ENCODE results near the gene GUCA2B.

Gene GUCA2B

GRCh38 chr1:42165511-42166210 lies 12.5 kb downstream of the GUCA2B start:
- DNase-seq (ENCODE audit: low read depth, low spot score), result no peak

- no peak for DNase-seq (ENCODE audit: low read depth, low spot score)
Observed at GRCh38 chr1:42167611-42168390, 14.6 kb downstream of the GUCA2B start.

GRCh38 chr1:42168391-42168670 lies 15.1 kb downstream of the GUCA2B start:
- DNase-seq (ENCODE audit: low read depth, low spot score), result no peak

GRCh38 chr1:42168763-42169162 lies 15.6 kb downstream of the GUCA2B start:
- no peak for DNase-seq (ENCODE audit: low read depth, low spot score)

GRCh38 chr1:42170779-42171621 lies 17.8 kb downstream of the GUCA2B start:
- no peak for DNase-seq (ENCODE audit: low read depth, low spot score)

GRCh38 chr1:42171679-42172266 lies 18.6 kb downstream of the GUCA2B start:
- DNase-seq (ENCODE audit: low read depth, low spot score), result no peak

- no peak for DNase-seq (ENCODE audit: low read depth, low spot score)
Observed at GRCh38 chr1:42172381-42173133, 19.3 kb downstream of the GUCA2B start.

GRCh38 chr1:42173155-42173933 lies 20.1 kb downstream of the GUCA2B start:
- peak; percentile 25 for DNase-seq (ENCODE audit: low read depth, low spot score)

GRCh38 chr1:42173961-42174735 lies 20.9 kb downstream of the GUCA2B start:
- no peak for DNase-seq (ENCODE audit: low read depth, low spot score)

GRCh38 chr1:42175314-42176054 lies 22.3 kb downstream of the GUCA2B start:
- DNase-seq (ENCODE audit: low read depth, low spot score), result no peak

GRCh38 chr1:42176902-42177519 lies 23.8 kb downstream of the GUCA2B start:
- DNase-seq (ENCODE audit: low read depth, low spot score), result peak; percentile 50

GRCh38 chr1:42177541-42177981 lies 24.4 kb downstream of the GUCA2B start:
- no peak for DNase-seq (ENCODE audit: low read depth, low spot score)

GRCh38 chr1:42178249-42178648 lies 25.0 kb downstream of the GUCA2B start:
- DNase-seq (ENCODE audit: low read depth, low spot score), result no peak

- no peak for DNase-seq (ENCODE audit: low read depth, low spot score)
Observed at GRCh38 chr1:42179275-42179674, 26.1 kb downstream of the GUCA2B start.

GRCh38 chr1:42179900-42180329 lies 26.7 kb downstream of the GUCA2B start:
- DNase-seq (ENCODE audit: low read depth, low spot score), result no peak

GRCh38 chr1:42181687-42182086 lies 28.5 kb downstream of the GUCA2B start:
- no peak for DNase-seq (ENCODE audit: low read depth, low spot score)

- DNase-seq (ENCODE audit: low read depth, low spot score), result no peak
Observed at GRCh38 chr1:42183210-42183956, 30.2 kb downstream of the GUCA2B start.

- no peak for DNase-seq (ENCODE audit: low read depth, low spot score)
Observed at GRCh38 chr1:42183957-42184268, 30.7 kb downstream of the GUCA2B start.
